SK-N-SH (cell line): ENCODE measurements around the gene ZMYND15. TPM values are rescaled to one million over a fixed set of nuclear protein-coding genes. Genes with fewer than 3 reads are reported as not detected.

Experiments used
- CTCF ChIA-PET: fragments of 300-600, 350-600 bp; formaldehyde crosslinking; extraction: SDS; loops from one replicate; lab custom pipeline; 2021; lab: Yijun Ruan, JAX
- POLR2A ChIA-PET: fragments of 350-600 bp; sonication (Branson Sonifier 250); formaldehyde crosslinking; extraction: SDS; loops from one replicate; lab custom pipeline; 2020; ENCODE audit warnings: antibody characterized with exemption, inconsistent platforms; lab: Yijun Ruan, JAX
- DNase-seq: peaks from one replicate; pipeline ENCODE4 v3.0.0; 2012
- H2AFZ ChIP-seq: fragments of 200-600 bp; sonication (generic); 2 replicates; pipeline ENCODE4 v1.8.1; 2016; ENCODE audit warnings: antibody characterized with exemption, mild to moderate bottlenecking, low read depth
- H3F3A ChIP-seq: fragments of 200-600 bp; sonication (generic); replicated peaks from 2 replicates; pipeline ENCODE3; 2016; ENCODE audit warnings: antibody characterized with exemption, mild to moderate bottlenecking; ENCODE audit not compliant: insufficient read depth
- H3K27ac ChIP-seq, 2 experiments: fragments of 200-500 bp in 1 of 2; fragments of 200-600 bp in 1 of 2; sonication (Bioruptor generic) in 1 of 2; sonication (generic), shearing (Covaris generic) in 1 of 2; 2 replicates each; pipeline versions ENCODE4 v1.5.1 to v1.6.1; 2014 to 2016; ENCODE audit warnings: low read depth in 2 of 2, inconsistent platforms in 1 of 2, low read length in 1 of 2, mild to moderate bottlenecking in 1 of 2, mixed read lengths in 1 of 2
- H3K27me3 ChIP-seq: fragments of 200-600 bp; sonication (generic), shearing (Covaris generic); 2 replicates; pipeline ENCODE4 v1.6.1; 2016; ENCODE audit warnings: mixed run types; ENCODE audit not compliant: insufficient read depth
- H3K36me3 ChIP-seq, 2 experiments: fragments of 200-500 bp in 1 of 2; fragments of 200-600 bp in 1 of 2; sonication (Bioruptor generic) in 1 of 2; sonication (generic) in 1 of 2; replicated peaks in 1 of 2; 2 replicates each; pipeline versions ENCODE3 to v1.5.1; 2014 to 2016; ENCODE audit warnings: low read length in 1 of 2, mild to moderate bottlenecking in 1 of 2; ENCODE audit not compliant: insufficient read depth in 2 of 2, control insufficient read depth in 1 of 2
- H3K4me1 ChIP-seq, 2 experiments: fragments of 200-500 bp in 1 of 2; fragments of 200-600 bp in 1 of 2; sonication (Bioruptor generic) in 1 of 2; sonication (generic), shearing (Covaris generic) in 1 of 2; 2 replicates each; pipeline versions ENCODE4 v1.5.1 to v1.6.1; 2014 to 2016; ENCODE audit warnings: low read depth in 1 of 2, low read length in 1 of 2, mixed run types in 1 of 2; ENCODE audit not compliant: insufficient read depth in 2 of 2, control insufficient read depth in 1 of 2
- H3K4me2 ChIP-seq: fragments of 200-600 bp; sonication (generic), shearing (Covaris generic); 2 replicates; pipeline ENCODE4 v1.6.1; 2017; ENCODE audit warnings: mixed run types
- H3K4me3 ChIP-seq, 2 experiments: fragments of 200-500 bp in 1 of 2; fragments of 200-600 bp in 1 of 2; sonication (Bioruptor generic) in 1 of 2; sonication (generic), shearing (Covaris generic) in 1 of 2; 2 replicates each; pipeline versions ENCODE4 v1.5.1 to v1.8.1; 2014 to 2016; ENCODE audit warnings: low read depth in 2 of 2, inconsistent platforms in 1 of 2, low read length in 1 of 2, mild to moderate bottlenecking in 1 of 2, mixed read lengths in 1 of 2, moderate library complexity in 1 of 2
- H3K79me2 ChIP-seq: fragments of 200-600 bp; sonication (generic); 2 replicates; pipeline ENCODE4 v1.8.1; 2017; ENCODE audit warnings: mild to moderate bottlenecking; ENCODE audit not compliant: insufficient read depth
- H3K9ac ChIP-seq: fragments of 200-600 bp; sonication (generic); 2 replicates; pipeline ENCODE4 v1.6.1; 2017; ENCODE audit warnings: mixed run types
- H3K9me2 ChIP-seq: fragments of 200-600 bp; sonication (generic); 2 replicates; pipeline ENCODE4 v1.6.1; 2017; ENCODE audit warnings: mixed run types
- H3K9me3 ChIP-seq: fragments of 200-600 bp; sonication (generic); 2 replicates; pipeline ENCODE4 v1.6.1; 2017; ENCODE audit warnings: mixed run types, mild to moderate bottlenecking, moderate library complexity
- H4K20me1 ChIP-seq: fragments of 200-600 bp; sonication (generic); 2 replicates; pipeline ENCODE4 v1.6.1; 2017; ENCODE audit warnings: mild to moderate bottlenecking, mixed run types; ENCODE audit not compliant: insufficient read depth
- ELF1 ChIP-seq: IDR thresholded peaks from 2 replicates; pipeline ENCODE4 v1.4.0; 2012
- EP300 ChIP-seq, 2 experiments: IDR thresholded peaks; 2 replicates each; pipeline versions ENCODE4 v1.4.0 to v1.6.1; 2012; ENCODE audit warnings: borderline replicate concordance in 1 of 2, low read depth in 1 of 2, low read length in 1 of 2
- EZH2phosphoT487 ChIP-seq: fragments of 200-600 bp; sonication (generic); IDR thresholded peaks from 2 replicates; pipeline ENCODE4 v1.6.1; 2017; ENCODE audit warnings: low read depth, mixed run types, mild to moderate bottlenecking, antibody characterized with exemption, moderate library complexity, borderline replicate concordance
- FOXJ3 ChIP-seq: sonication (generic); formaldehyde crosslinking; IDR thresholded peaks from 2 replicates; pipeline ENCODE4 v1.5.1; 2020; ENCODE audit warnings: mild to moderate bottlenecking, missing genetic modification reagents
- GATA2 ChIP-seq: sonication (generic); formaldehyde crosslinking; IDR thresholded peaks from 2 replicates; pipeline ENCODE4 v1.5.0; 2020; ENCODE audit warnings: mild to moderate bottlenecking, missing genetic modification reagents
- NRF1 ChIP-seq: IDR thresholded peaks from 2 replicates; pipeline ENCODE4 v1.6.1; 2012; ENCODE audit warnings: low read depth, mild to moderate bottlenecking, low read length
- POLR2AphosphoS5 ChIP-seq: IDR thresholded peaks from 2 replicates; pipeline ENCODE4 v1.6.1; 2012; ENCODE audit warnings: low read depth, low read length
- RAD21 ChIP-seq: IDR thresholded peaks from 2 replicates; pipeline ENCODE4 v1.6.1; 2012; ENCODE audit warnings: mild to moderate bottlenecking, low read length
- SIN3A ChIP-seq: IDR thresholded peaks from 2 replicates; pipeline ENCODE4 v1.6.1; 2012; ENCODE audit warnings: low read depth, mild to moderate bottlenecking, low read length, moderate library complexity, borderline replicate concordance
- TAF1 ChIP-seq: IDR thresholded peaks from 2 replicates; pipeline ENCODE4 v1.6.1; 2012; ENCODE audit warnings: low read depth, mild to moderate bottlenecking, low read length, moderate library complexity, borderline replicate concordance
- TCF12 ChIP-seq: IDR thresholded peaks from 2 replicates; pipeline ENCODE4 v1.4.0; 2012
- TEAD4 ChIP-seq: IDR thresholded peaks from 2 replicates; pipeline ENCODE4 v1.4.0; 2012; ENCODE audit warnings: mild to moderate bottlenecking, borderline replicate concordance; ENCODE audit not compliant: insufficient read depth
- WGBS: methylation state at CpG from one replicate; pipeline ENCODE4 v1.1.6; 2017; ENCODE audit warnings: low lambda C conversion rate; 5-methylcytosine and 5-hydroxymethylcytosine counted together
- polyA plus RNA-seq, 3 experiments: library from polyadenylated mRNA; depleted of rRNA; stranded (reverse); fragments of >200 nt; gene quantifications; 2 replicates each; pipeline ENCODE4 v1.2.3, GENCODE V29; 2012
- TF ChIP-seq, protein P1 (sequence below): IDR thresholded peaks from 2 replicates; pipeline ENCODE4 v1.6.1; 2012; ENCODE audit warnings: mild to moderate bottlenecking, low read depth, low read length, moderate library complexity
- TF ChIP-seq, protein P2 (sequence below): IDR thresholded peaks from 2 replicates; pipeline ENCODE4 v1.4.0; 2012; ENCODE audit warnings: low read depth
- TF ChIP-seq, protein P3 (sequence below): IDR thresholded peaks from 2 replicates; pipeline ENCODE4; 2012

The ZMYND15 gene
- polyA plus RNA-seq, 1 of the 3 experiments (the other 2 are of a cell fraction) = 0.08 TPM

DNA sequence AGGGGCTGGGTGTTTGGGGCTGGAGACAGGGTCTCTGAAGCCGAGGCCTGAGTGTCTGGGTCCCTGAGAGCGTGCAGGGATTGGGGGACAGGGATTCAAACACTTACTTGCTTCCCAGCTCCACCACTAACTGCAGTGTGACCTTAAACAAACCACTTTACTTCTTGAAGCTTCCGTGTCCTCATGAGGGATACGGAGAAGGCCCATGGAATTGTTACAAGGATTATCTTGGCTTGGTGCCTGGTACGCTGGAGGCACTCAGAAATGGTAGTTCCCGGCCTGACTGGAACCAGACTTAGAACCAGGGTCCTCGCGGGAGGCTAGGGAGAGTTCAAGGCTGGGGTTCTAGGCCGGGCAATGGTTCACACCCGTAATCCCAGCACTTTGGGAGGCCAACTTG lies 3.0 kb downstream of the ZMYND15 start:
- no peak overlapping the region for H2AFZ ChIP-seq
- H4K20me1 ChIP-seq = no peaks in the 10 kb centered on the region
- ChIA-PET POLR2A (no interaction called here), CTCF (interaction anchor here (2.5 kb wide), 1 partner anchor 47 kb away, joined by 6 read pairs; no protein-coding TSS in a partner anchor)
- no peak overlapping the region for H3K27ac ChIP-seq
- no peak overlapping the region for H3K9ac ChIP-seq
- TF ChIP-seq, protein P1, sequence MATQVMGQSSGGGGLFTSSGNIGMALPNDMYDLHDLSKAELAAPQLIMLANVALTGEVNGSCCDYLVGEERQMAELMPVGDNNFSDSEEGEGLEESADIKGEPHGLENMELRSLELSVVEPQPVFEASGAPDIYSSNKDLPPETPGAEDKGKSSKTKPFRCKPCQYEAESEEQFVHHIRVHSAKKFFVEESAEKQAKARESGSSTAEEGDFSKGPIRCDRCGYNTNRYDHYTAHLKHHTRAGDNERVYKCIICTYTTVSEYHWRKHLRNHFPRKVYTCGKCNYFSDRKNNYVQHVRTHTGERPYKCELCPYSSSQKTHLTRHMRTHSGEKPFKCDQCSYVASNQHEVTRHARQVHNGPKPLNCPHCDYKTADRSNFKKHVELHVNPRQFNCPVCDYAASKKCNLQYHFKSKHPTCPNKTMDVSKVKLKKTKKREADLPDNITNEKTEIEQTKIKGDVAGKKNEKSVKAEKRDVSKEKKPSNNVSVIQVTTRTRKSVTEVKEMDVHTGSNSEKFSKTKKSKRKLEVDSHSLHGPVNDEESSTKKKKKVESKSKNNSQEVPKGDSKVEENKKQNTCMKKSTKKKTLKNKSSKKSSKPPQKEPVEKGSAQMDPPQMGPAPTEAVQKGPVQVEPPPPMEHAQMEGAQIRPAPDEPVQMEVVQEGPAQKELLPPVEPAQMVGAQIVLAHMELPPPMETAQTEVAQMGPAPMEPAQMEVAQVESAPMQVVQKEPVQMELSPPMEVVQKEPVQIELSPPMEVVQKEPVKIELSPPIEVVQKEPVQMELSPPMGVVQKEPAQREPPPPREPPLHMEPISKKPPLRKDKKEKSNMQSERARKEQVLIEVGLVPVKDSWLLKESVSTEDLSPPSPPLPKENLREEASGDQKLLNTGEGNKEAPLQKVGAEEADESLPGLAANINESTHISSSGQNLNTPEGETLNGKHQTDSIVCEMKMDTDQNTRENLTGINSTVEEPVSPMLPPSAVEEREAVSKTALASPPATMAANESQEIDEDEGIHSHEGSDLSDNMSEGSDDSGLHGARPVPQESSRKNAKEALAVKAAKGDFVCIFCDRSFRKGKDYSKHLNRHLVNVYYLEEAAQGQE = no peak
- TF ChIP-seq FOXJ3 (CRISPR knock-in tag) = no peak
- TF ChIP-seq SIN3A = no peak
- TF ChIP-seq, protein P2, sequence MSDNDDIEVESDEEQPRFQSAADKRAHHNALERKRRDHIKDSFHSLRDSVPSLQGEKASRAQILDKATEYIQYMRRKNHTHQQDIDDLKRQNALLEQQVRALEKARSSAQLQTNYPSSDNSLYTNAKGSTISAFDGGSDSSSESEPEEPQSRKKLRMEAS = no peak
- no peak for TF ChIP-seq NRF1
- TF ChIP-seq TEAD4 = no peak
- TF ChIP-seq EP300 (IDR thresholded peaks at IDR 0.05; ENCODE audit: borderline replicate concordance in 1 of 2, low read depth in 1 of 2, low read length in 1 of 2) = no peak
- no peak for TF ChIP-seq RAD21
- TF ChIP-seq GATA2 (CRISPR knock-in tag) = no peak
- no peak for TF ChIP-seq POLR2AphosphoS5
- TF ChIP-seq TCF12 = no peak
- TF ChIP-seq, protein P3, sequence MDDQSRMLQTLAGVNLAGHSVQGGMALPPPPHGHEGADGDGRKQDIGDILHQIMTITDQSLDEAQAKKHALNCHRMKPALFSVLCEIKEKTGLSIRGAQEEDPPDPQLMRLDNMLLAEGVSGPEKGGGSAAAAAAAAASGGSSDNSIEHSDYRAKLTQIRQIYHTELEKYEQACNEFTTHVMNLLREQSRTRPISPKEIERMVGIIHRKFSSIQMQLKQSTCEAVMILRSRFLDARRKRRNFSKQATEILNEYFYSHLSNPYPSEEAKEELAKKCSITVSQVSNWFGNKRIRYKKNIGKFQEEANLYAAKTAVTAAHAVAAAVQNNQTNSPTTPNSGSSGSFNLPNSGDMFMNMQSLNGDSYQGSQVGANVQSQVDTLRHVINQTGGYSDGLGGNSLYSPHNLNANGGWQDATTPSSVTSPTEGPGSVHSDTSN = no peak
- no peak for TF ChIP-seq EZH2phosphoT487
- no peak for TF ChIP-seq TAF1
- no peak for TF ChIP-seq ELF1
- TF ChIP-seq, all 33 proteins: peak for 0
- peaks cover 0 to 7% of the 10 kb centered on the region in 2 experiments; a peak in 1 of 4 replicates for H3K4me1 ChIP-seq
- no peaks in the 10 kb centered on the region for H3K36me3 ChIP-seq
- H3K9me2 ChIP-seq = no peaks in the 10 kb centered on the region
- no peaks in the 10 kb centered on the region for H3K79me2 ChIP-seq
- peaks cover 9% of the 10 kb centered on the region for H3F3A ChIP-seq
- H3K4me3 ChIP-seq = no peak overlapping the region
- no peaks in the 10 kb centered on the region for H3K9me3 ChIP-seq
- 75% methylated on average over 10 of the region's 10 CpGs for WGBS
- no peak overlapping the region for H3K4me2 ChIP-seq
- DNase-seq = no peak
- peaks cover 43% of the 10 kb centered on the region for H3K27me3 ChIP-seq
